Suprapubic skin (tissue), 4 donors: ENCODE results near the gene ADAMTS2.

Source experiments
- CTCF ChIP-seq, 2 donors: fragments of 200-600 bp in 1 of 2; fragments of 450-650 bp in 1 of 2; sonication (generic) in 1 of 2; IDR thresholded peaks; one replicate each; pipeline ENCODE4 v1.5.1; 2016 to 2019; ENCODE audit warnings: antibody characterized with exemption in 2 of 2, mild to moderate bottlenecking in 1 of 2, moderate library complexity in 1 of 2
- POLR2A ChIP-seq, 2 donors: fragments of 450-650 bp; IDR thresholded peaks; one replicate each; pipeline ENCODE4 v1.6.1; 2017; ENCODE audit warnings: antibody characterized with exemption in 2 of 2, mild to moderate bottlenecking in 2 of 2, moderate library complexity in 2 of 2
- POLR2AphosphoS5 ChIP-seq, 3 donors: sonication (generic); formaldehyde crosslinking; IDR thresholded peaks; one replicate each; pipeline ENCODE4 v1.6.1; 2017; ENCODE audit warnings: antibody characterized with exemption in 3 of 3

GRCh38 chr5:179381691-179382090 is 36.4 kb upstream of the ADAMTS2 start:
- TF ChIP-seq CTCF (IDR thresholded peaks at IDR 0.05) (no peak), POLR2A (IDR thresholded peaks at IDR 0.05) (no peak), POLR2AphosphoS5 (IDR thresholded peaks at IDR 0.05) (no peak)
